Lower lobe of right lung (tissue), 2 donors: ENCODE data around the gene INPP4B. TPM values are rescaled to one million over a fixed set of nuclear protein-coding genes. Genes with fewer than 3 reads are reported as not detected.

ENCODE experiments used
- ATAC-seq, 2 donors: fragments of 200-7000 bp; cut with Tn5 transposase; one replicate each; pipeline ENCODE4 v1.9.1; 2020 to 2022; ENCODE audit warnings: mild to moderate bottlenecking in 2 of 2, moderate library complexity in 2 of 2
- DNase-seq: peaks from one replicate; pipeline ENCODE4 v3.0.0-alpha.2; 2020
- H3K27ac ChIP-seq: fragments of 200-600 bp; one replicate; pipeline ENCODE4 v1.8.0; 2022
- H3K27me3 ChIP-seq: fragments of 200-600 bp; one replicate; pipeline ENCODE4 v1.8.0; 2022; ENCODE audit warnings: low read depth
- H3K36me3 ChIP-seq: fragments of 200-600 bp; one replicate; pipeline ENCODE4 v1.8.0; 2022; ENCODE audit warnings: mild to moderate bottlenecking
- H3K4me1 ChIP-seq: fragments of 200-600 bp; one replicate; pipeline ENCODE4 v1.8.0; 2022
- H3K4me3 ChIP-seq: fragments of 200-600 bp; one replicate; pipeline ENCODE4 v1.8.0; 2022; ENCODE audit warnings: mild to moderate bottlenecking
- H3K9me3 ChIP-seq: fragments of 200-600 bp; one replicate; pipeline ENCODE4 v1.8.0; 2022
- CTCF ChIP-seq: fragments of 200-600 bp; IDR thresholded peaks from one replicate; pipeline ENCODE4 v1.8.0; 2022; ENCODE audit warnings: antibody characterized with exemption, mild to moderate bottlenecking
- intact Hi-C: fragments of 100-400 bp; cut with DNase I; formaldehyde crosslinking; loops from one replicate; pipeline ENCODE4 v1.11.0; 2022
- total RNA-seq: library from RNA; stranded (reverse); fragmentation: NEBNext Ultra II Directional; extraction: Animal tissue kit (Norgen Biotek cat#: 25700); gene quantifications from one replicate; pipeline ENCODE4 v1.2.1, GENCODE V29; 2021
- donor health status: DM: no; HTN: yes; CAD: no; lungs with severe emphysema.

Gene INPP4B
- total RNA-seq, 1 donor from 2014 or later, result 12.1 TPM

GRCh38 chr4:142124874-142125273 lies 721.2 kb downstream of the INPP4B start:
- H3K4me1 ChIP-seq, result peaks cover 10% of the 10 kb centered on the region
- no peak overlapping the region for H3K4me3 ChIP-seq
- no peak for TF ChIP-seq CTCF
- H3K27ac ChIP-seq, result no peak overlapping the region
- H3K9me3 ChIP-seq, result no peaks in the 10 kb centered on the region
- no peaks in the 10 kb centered on the region for H3K27me3 ChIP-seq
- DNase-seq (no peak), ATAC-seq (no peak)
- no peaks in the 10 kb centered on the region for H3K36me3 ChIP-seq
- intact Hi-C loops, result loop anchor here (5.0 kb wide), 1 partner anchor 717 kb away; no protein-coding TSS in a partner anchor

GRCh38 chr4:142121448-142122350 lies 724.4 kb downstream of the INPP4B start:
- H3K9me3 ChIP-seq, result no peaks in the 10 kb centered on the region
- H3K27me3 ChIP-seq, result no peaks in the 10 kb centered on the region
- H3K27ac ChIP-seq, result no peak overlapping the region
- no peak for DNase-seq
- no peak for ATAC-seq
- no peak overlapping the region for H3K4me3 ChIP-seq
- H3K4me1 ChIP-seq, result no peaks in the 10 kb centered on the region
- intact Hi-C loops, result no loop called here
- no peaks in the 10 kb centered on the region for H3K36me3 ChIP-seq
- TF ChIP-seq CTCF, result no peak

- H3K4me3 ChIP-seq, result no peak overlapping the region
- no peak for DNase-seq
- TF ChIP-seq CTCF, result no peak
- no peaks in the 10 kb centered on the region for H3K4me1 ChIP-seq
- no peaks in the 10 kb centered on the region for H3K36me3 ChIP-seq
- H3K27ac ChIP-seq, result no peak overlapping the region
- intact Hi-C loops, result no loop called here
- no peak for ATAC-seq
- no peaks in the 10 kb centered on the region for H3K27me3 ChIP-seq
- no peaks in the 10 kb centered on the region for H3K9me3 ChIP-seq
Observed at GRCh38 chr4:142120921-142121320, 725.2 kb downstream of the INPP4B start.

GRCh38 chr4:142112451-142112850 lies 733.6 kb downstream of the INPP4B start:
- Histone ChIP-seq H3K27me3 (no peaks in the 10 kb centered on the region), H3K27ac (no peak overlapping the region), H3K4me3 (no peak overlapping the region), H3K4me1 (no peaks in the 10 kb centered on the region), H3K36me3 (no peaks in the 10 kb centered on the region), H3K9me3 (no peaks in the 10 kb centered on the region)
- no peak for ATAC-seq
- TF ChIP-seq CTCF, result no peak
- intact Hi-C loops, result no loop called here
- no peak for DNase-seq

GRCh38 chr4:142110136-142110535 lies 736.0 kb downstream of the INPP4B start:
- no peaks in the 10 kb centered on the region for H3K9me3 ChIP-seq
- no peaks in the 10 kb centered on the region for H3K4me1 ChIP-seq
- no peaks in the 10 kb centered on the region for H3K36me3 ChIP-seq
- intact Hi-C loops, result no loop called here
- no peak for ATAC-seq
- no peak overlapping the region for H3K4me3 ChIP-seq
- DNase-seq, result no peak
- no peak overlapping the region for H3K27ac ChIP-seq
- no peaks in the 10 kb centered on the region for H3K27me3 ChIP-seq
- TF ChIP-seq CTCF, result no peak
